Right lung (tissue), 10 donors: ENCODE data around the gene C1QL1. TPM values are rescaled to one million over a fixed set of nuclear protein-coding genes. Genes with fewer than 3 reads are reported as not detected.

Experiments used
- DNase-seq, 2 donors: peaks; one replicate each; pipeline ENCODE4 v3.0.0-alpha.2; 2013
- long read RNA-seq, 8 donors: transcript quantifications; one replicate each; lab custom pipeline, GENCODE V29; 2026
- polyA plus RNA-seq, 5 donors: library from polyadenylated mRNA; unstranded; fragments of 120-200 nt; gene quantifications; one replicate each; pipeline versions ENCODE4 v1.2.1 to v1.2.3, GENCODE V29; 2013; ENCODE audit warnings: inconsistent platforms in 1 of 5, low replicate concordance in 1 of 5; ENCODE audit not compliant: insufficient read length in 5 of 5, insufficient read depth in 1 of 5

Gene C1QL1
- 1 to 10 TPM; 1.5 to 4.7 (median 2.4) TPM for polyA plus RNA-seq
- long read RNA-seq, donor 1, partial matches to known transcripts: 0 of 2 reads
- long read RNA-seq, donor 1, other reads (novel, unspliced or antisense): 0 of 2 reads
- long read RNA-seq, donor 2, partial matches to known transcripts: 0 of 3 reads
- long read RNA-seq, donor 2, other reads (novel, unspliced or antisense): 0 of 3 reads
- long read RNA-seq, donor 3, partial matches to known transcripts: 0 of 3 reads
- long read RNA-seq, donor 3, other reads (novel, unspliced or antisense): 0 of 3 reads
- long read RNA-seq, donor 4, partial matches to known transcripts: 0 of 1 reads
- long read RNA-seq, donor 4, other reads (novel, unspliced or antisense): 0 of 1 reads
- long read RNA-seq, donor 5, partial matches to known transcripts: 0 of 3 reads
- long read RNA-seq, donor 5, other reads (novel, unspliced or antisense): 0 of 3 reads
- long read RNA-seq, donor 6, partial matches to known transcripts: 0 of 3 reads
- long read RNA-seq, donor 6, other reads (novel, unspliced or antisense): 0 of 3 reads
- long read RNA-seq, donor 7, partial matches to known transcripts: 0 of 2 reads
- long read RNA-seq, donor 7, other reads (novel, unspliced or antisense): 0 of 2 reads
- long read RNA-seq, donor 8, partial matches to known transcripts: 0 of 3 reads
- long read RNA-seq, donor 8, other reads (novel, unspliced or antisense): 0 of 3 reads

GRCh38 chr17:44968225-44969143, at the start of gene C1QL1:
Gene C1QL1 (minus strand): TSS chr17:44968303. CDS start chr17:44968048, 255 bp downstream.
- DNase-seq: peak; percentile 92 to 93

GRCh38 chr17:45016823-45017222, 48.7 kb upstream of the C1QL1 start:
- DNase-seq: no peak

GRCh38 chr17:45016237-45016636, 48.1 kb upstream of the C1QL1 start:
- no peak for DNase-seq

- DNase-seq: no peak
Observed at GRCh38 chr17:45013021-45013997, 45.2 kb upstream of the C1QL1 start.

- no peak for DNase-seq
Observed at GRCh38 chr17:45011767-45012166, 43.7 kb upstream of the C1QL1 start.

- DNase-seq: no peak
Observed at GRCh38 chr17:45009676-45010467, 41.8 kb upstream of the C1QL1 start.

- no peak for DNase-seq
Observed at GRCh38 chr17:45008216-45008615, 40.1 kb upstream of the C1QL1 start.

GRCh38 chr17:45006927-45007461, 38.9 kb upstream of the C1QL1 start:
- no peak for DNase-seq

- no peak for DNase-seq
Observed at GRCh38 chr17:45005700-45006099, 37.6 kb upstream of the C1QL1 start.

GRCh38 chr17:45004388-45004787, 36.3 kb upstream of the C1QL1 start:
- no peak for DNase-seq

- DNase-seq: no peak
Observed at GRCh38 chr17:45003877-45004276, 35.8 kb upstream of the C1QL1 start.

GRCh38 chr17:45001310-45001709, 33.2 kb upstream of the C1QL1 start:
- DNase-seq: no peak

- no peak for DNase-seq
Observed at GRCh38 chr17:44999433-44999832, 31.3 kb upstream of the C1QL1 start.

GRCh38 chr17:44998646-44999045, 30.5 kb upstream of the C1QL1 start:
- DNase-seq: no peak

- DNase-seq: no peak
Observed at GRCh38 chr17:44997733-44998520, 29.8 kb upstream of the C1QL1 start.

GRCh38 chr17:44996304-44996703, 28.2 kb upstream of the C1QL1 start:
- no peak for DNase-seq

GRCh38 chr17:44995436-44996001, 27.4 kb upstream of the C1QL1 start:
- no peak for DNase-seq

GRCh38 chr17:44992242-44992939, 24.3 kb upstream of the C1QL1 start:
- DNase-seq: no peak
